ENCODE measurements around the gene PSMD1. TPM values are rescaled to one million over a fixed set of nuclear protein-coding genes. Genes with fewer than 3 reads are reported as not detected.
"Not testable (repeated sequence)": the region's sequence is repeated elsewhere in the genome, so short reads cannot be mapped to it uniquely, and the experiment has no call there.

Gene PSMD1
- polyA plus RNA-seq, 6 donors from 2014 or later, result 36.4 to 44.5 (median 42.2) TPM

- Mint-ChIP-seq H3K4me3 (no peak overlapping the region), H3K4me1 (no peaks in the 10 kb centered on the region), H3K9me3 (peaks cover 0 to 5% (median 0%) of the 10 kb centered on the region in 7 donors), H3K27ac (peak overlapping the region in 1 of 6 donors; percentile 84), H3K36me3 (no peaks in the 10 kb centered on the region), H3K27me3 (peaks cover 23 to 52% (median 44%) of the 10 kb centered on the region in 3 donors)
- DNase-seq, result no peak
- ATAC-seq (ENCODE audit: low read depth in 2 of 2), result no peak
Measured at GRCh38 chr2:231018184-231018583, 38.5 kb upstream of the PSMD1 start.

DNA sequence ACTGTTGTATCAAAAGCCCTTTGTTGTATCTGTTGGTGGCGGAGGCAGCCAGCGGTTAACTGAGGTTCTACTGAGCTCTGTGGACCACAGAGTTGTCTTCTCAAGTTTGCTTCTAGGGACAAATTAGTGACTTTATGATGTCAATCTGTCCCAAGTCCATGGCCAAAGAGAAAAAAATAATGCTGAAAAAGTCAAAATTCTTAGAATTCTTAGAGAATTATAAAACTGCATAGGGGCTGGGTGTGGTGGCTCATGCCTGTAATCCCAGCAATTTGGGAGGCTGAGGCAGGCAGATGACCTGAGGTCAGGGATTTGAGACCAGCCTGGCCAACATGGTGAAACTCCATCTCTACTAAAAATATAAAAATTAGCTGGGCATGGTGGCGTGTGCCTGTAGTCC, 31.6 kb upstream of the PSMD1 start:
- not testable (repeated sequence) for H3K9me3 Mint-ChIP-seq; H3K36me3 Mint-ChIP-seq; H3K27ac Mint-ChIP-seq; H3K4me3 Mint-ChIP-seq; H3K4me1 Mint-ChIP-seq; DNase-seq; ATAC-seq (ENCODE audit: low read depth in 2 of 2)
- H3K27me3 Mint-ChIP-seq, result peaks cover 4 to 33% (median 14%) of the 10 kb centered on the region in 3 donors

- no peak overlapping the region for H3K4me3 Mint-ChIP-seq
- DNase-seq (no peak), ATAC-seq (ENCODE audit: low read depth in 2 of 2) (no peak)
- peaks cover 0 to 5% (median under 1%) of the 10 kb centered on the region in 3 donors for H3K4me1 Mint-ChIP-seq
- no peak overlapping the region for H3K27ac Mint-ChIP-seq
- H3K36me3 Mint-ChIP-seq, result no peaks in the 10 kb centered on the region
- H3K9me3 Mint-ChIP-seq, result peaks cover 0 to 2% (median 0%) of the 10 kb centered on the region in 7 donors
- peaks cover 0 to 31% (median 11%) of the 10 kb centered on the region in 3 donors for H3K27me3 Mint-ChIP-seq
Measured at GRCh38 chr2:231028889-231029288, 27.8 kb upstream of the PSMD1 start.

DNA sequence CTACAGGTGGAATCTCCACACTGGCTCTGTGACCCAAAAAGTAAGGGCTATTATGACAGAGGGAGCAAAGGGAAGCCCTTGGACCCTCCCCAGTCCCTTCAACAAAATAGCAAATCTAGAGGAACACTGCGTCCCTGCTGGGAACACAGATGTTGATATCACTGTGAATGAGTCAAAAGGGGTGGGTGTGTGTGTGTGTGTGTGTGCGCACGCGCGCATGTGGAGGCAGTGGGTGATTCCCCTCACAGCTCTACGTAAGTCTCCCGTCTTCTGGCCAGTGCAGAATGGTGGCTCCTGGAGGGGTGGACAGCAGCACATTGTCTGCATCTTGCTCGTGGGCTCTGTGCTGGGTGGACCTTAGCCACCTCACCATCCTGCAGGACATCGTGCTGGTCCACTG, 27.1 kb upstream of the PSMD1 start:
- DNase-seq (no peak), ATAC-seq (ENCODE audit: low read depth in 2 of 2) (no peak)
- Mint-ChIP-seq H3K4me1 (peaks cover 3 to 11% (median 8%) of the 10 kb centered on the region in 3 donors), H3K36me3 (no peaks in the 10 kb centered on the region), H3K9me3 (peaks cover 0 to 2% (median 0%) of the 10 kb centered on the region in 7 donors), H3K4me3 (no peak overlapping the region), H3K27ac (no peak overlapping the region), H3K27me3 (peaks cover 0 to 31% (median 10%) of the 10 kb centered on the region in 3 donors)

DNA sequence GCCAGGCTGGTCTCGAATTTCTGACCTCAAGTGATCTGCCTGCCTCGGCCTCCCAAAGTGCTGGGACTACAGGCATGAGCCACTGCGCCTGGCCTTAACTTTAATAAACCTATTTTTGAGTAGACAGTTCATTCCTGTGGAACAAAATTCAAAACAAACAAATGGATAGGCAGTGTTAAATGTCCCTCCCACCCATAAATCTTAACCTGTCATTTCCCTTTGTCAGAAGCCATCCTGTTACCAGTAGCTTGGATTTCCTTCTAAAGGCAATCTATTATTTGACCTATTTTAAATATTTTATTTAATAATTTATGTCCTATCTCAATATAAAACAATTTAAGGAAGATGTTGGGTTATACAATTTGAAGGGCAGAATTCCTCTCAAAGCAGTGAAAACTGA, 25.9 kb upstream of the PSMD1 start:
- Mint-ChIP-seq H3K4me3 (no peak overlapping the region), H3K36me3 (no peaks in the 10 kb centered on the region), H3K4me1 (peaks cover 6 to 16% (median 16%) of the 10 kb centered on the region in 3 donors), H3K27ac (no peak overlapping the region), H3K9me3 (peaks cover 0 to 2% (median 0%) of the 10 kb centered on the region in 7 donors), H3K27me3 (peaks cover 0 to 28% (median 11%) of the 10 kb centered on the region in 3 donors)
- ATAC-seq (ENCODE audit: low read depth in 2 of 2) (no peak), DNase-seq (no peak)

DNA sequence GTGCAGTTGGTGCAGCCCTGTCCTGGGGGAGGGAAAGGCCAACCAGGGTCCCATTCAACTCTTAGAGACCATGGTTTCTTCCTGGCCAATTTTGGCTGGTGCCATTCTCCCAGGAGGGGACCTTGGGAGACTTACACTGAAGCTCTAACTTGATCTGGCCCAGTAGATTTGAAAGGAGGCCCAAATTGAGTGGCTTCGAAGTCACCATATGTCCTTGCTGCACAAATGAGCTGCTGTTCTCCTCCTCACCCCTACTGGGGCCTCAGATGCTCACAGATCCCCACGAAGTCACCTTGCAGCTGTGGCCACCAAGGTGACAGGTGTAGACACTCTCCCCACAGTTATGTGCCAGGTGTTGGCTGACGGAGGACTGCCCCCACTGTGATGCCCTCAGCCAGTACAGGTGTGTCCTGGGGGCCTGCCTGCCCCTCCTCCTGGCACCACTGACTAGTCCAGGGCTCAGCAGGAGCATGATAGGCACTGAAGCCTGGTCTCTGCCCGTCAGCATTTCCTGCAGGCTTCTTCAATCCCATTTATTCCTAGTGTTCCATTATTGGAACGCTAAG, 24.0 kb upstream of the PSMD1 start:
- Mint-ChIP-seq H3K27me3 (peaks cover 11 to 36% (median 17%) of the 10 kb centered on the region in 3 donors), H3K4me3 (no peak overlapping the region), H3K36me3 (no peaks in the 10 kb centered on the region), H3K27ac (no peak overlapping the region), H3K4me1 (peaks cover 6 to 24% (median 16%) of the 10 kb centered on the region in 3 donors), H3K9me3 (peaks cover 0 to 2% (median 0%) of the 10 kb centered on the region in 7 donors)
- DNase-seq (no peak), ATAC-seq (ENCODE audit: low read depth in 2 of 2) (no peak)

- Mint-ChIP-seq H3K9me3 (peaks cover 0 to 2% (median 0%) of the 10 kb centered on the region in 7 donors), H3K4me1 (peaks cover 10 to 28% (median 21%) of the 10 kb centered on the region in 3 donors), H3K27ac (no peak overlapping the region), H3K27me3 (peaks cover 17 to 37% (median 20%) of the 10 kb centered on the region in 3 donors), H3K4me3 (no peak overlapping the region), H3K36me3 (no peaks in the 10 kb centered on the region)
- ATAC-seq (ENCODE audit: low read depth in 2 of 2) (no peak), DNase-seq (no peak)
Measured at GRCh38 chr2:231033147-231034132, 23.2 kb upstream of the PSMD1 start.

GRCh38 chr2:231034291-231034882, 22.3 kb upstream of the PSMD1 start:
- Mint-ChIP-seq H3K27ac (peak overlapping the region in 1 of 6 donors; percentile 4), H3K4me3 (peak overlapping the region in 1 of 8 donors; percentile 59), H3K4me1 (peaks cover 10 to 32% (median 21%) of the 10 kb centered on the region in 3 donors), H3K36me3 (no peaks in the 10 kb centered on the region), H3K9me3 (peaks cover 0 to 2% (median 0%) of the 10 kb centered on the region in 7 donors), H3K27me3 (peaks cover 27 to 46% (median 30%) of the 10 kb centered on the region in 3 donors)
- DNase-seq (peak; percentile 21), ATAC-seq (ENCODE audit: low read depth in 2 of 2) (peak; percentile 77)

GRCh38 chr2:231036131-231036530, 20.5 kb upstream of the PSMD1 start:
- H3K4me3 Mint-ChIP-seq, result peak overlapping the region in 4 of 8 donors; percentile 32 to 80 (median 42)
- no peak overlapping the region for H3K27ac Mint-ChIP-seq
- H3K9me3 Mint-ChIP-seq, result peaks cover 0 to 2% (median 0%) of the 10 kb centered on the region in 7 donors
- DNase-seq (no peak), ATAC-seq (ENCODE audit: low read depth in 2 of 2) (no peak)
- H3K4me1 Mint-ChIP-seq, result peaks cover 10 to 32% (median 21%) of the 10 kb centered on the region in 3 donors
- no peaks in the 10 kb centered on the region for H3K36me3 Mint-ChIP-seq
- H3K27me3 Mint-ChIP-seq, result peaks cover 44 to 64% (median 45%) of the 10 kb centered on the region in 3 donors

GRCh38 chr2:231036578-231037106, 20.0 kb upstream of the PSMD1 start:
- ATAC-seq (ENCODE audit: low read depth in 2 of 2), result no peak
- Mint-ChIP-seq H3K36me3 (no peaks in the 10 kb centered on the region), H3K9me3 (no peaks in the 10 kb centered on the region), H3K27ac (no peak overlapping the region), H3K4me3 (peak overlapping the region in 6 of 8 donors; percentile 32 to 80 (median 56)), H3K4me1 (peaks cover 10 to 32% (median 21%) of the 10 kb centered on the region in 3 donors), H3K27me3 (peaks cover 48 to 69% (median 49%) of the 10 kb centered on the region in 3 donors)
- no peak for DNase-seq

GRCh38 chr2:231037202-231037730, 19.4 kb upstream of the PSMD1 start, which contains the start of gene C2orf72:
C2orf72 (plus strand) TSS chr2:231037523; CDS start chr2:231037566, 43 bp downstream.
- peak; percentile 11 to 29 for ATAC-seq (ENCODE audit: low read depth in 2 of 2)
- peaks cover 46 to 71% (median 55%) of the 10 kb centered on the region in 3 donors for H3K27me3 Mint-ChIP-seq

GRCh38 chr2:231037731-231038482, 18.8 kb upstream of the PSMD1 start:
- DNase-seq, result no peak
- Mint-ChIP-seq H3K9me3 (no peaks in the 10 kb centered on the region), H3K27ac (no peak overlapping the region), H3K4me1 (peaks cover 10 to 32% (median 21%) of the 10 kb centered on the region in 3 donors), H3K36me3 (no peaks in the 10 kb centered on the region), H3K27me3 (peaks cover 48 to 68% (median 56%) of the 10 kb centered on the region in 3 donors), H3K4me3 (peak overlapping the region in 7 of 8 donors; percentile 64 to 85 (median 70))
- peak; percentile 40 to 43 for ATAC-seq (ENCODE audit: low read depth in 2 of 2)

More at GRCh38 chr2:231037202-231037730, 19.4 kb upstream of the PSMD1 start, which contains the start of gene C2orf72:
- Mint-ChIP-seq H3K27ac (no peak within 1 kb of the TSS), H3K4me3 (peak within 1 kb of the TSS; percentile 46 to 85 (median 70)), H3K4me1 (peaks cover 10 to 32% (median 21%) of the 10 kb centered on the region in 3 donors), H3K36me3 (no peaks in the 10 kb centered on the region), H3K9me3 (no peaks in the 10 kb centered on the region)
- no peak for DNase-seq
